Measurements from ENCODE around the gene LRP1B. TPM values are rescaled to one million over a fixed set of nuclear protein-coding genes. Genes with fewer than 3 reads are reported as not detected.
"Not testable (repeated sequence)": the region's sequence is repeated elsewhere in the genome, so short reads cannot be mapped to it uniquely, and the experiment has no call there.

LRP1B gene
- total RNA-seq, 1 donor from 2014 or later = 0.25 TPM

DNA sequence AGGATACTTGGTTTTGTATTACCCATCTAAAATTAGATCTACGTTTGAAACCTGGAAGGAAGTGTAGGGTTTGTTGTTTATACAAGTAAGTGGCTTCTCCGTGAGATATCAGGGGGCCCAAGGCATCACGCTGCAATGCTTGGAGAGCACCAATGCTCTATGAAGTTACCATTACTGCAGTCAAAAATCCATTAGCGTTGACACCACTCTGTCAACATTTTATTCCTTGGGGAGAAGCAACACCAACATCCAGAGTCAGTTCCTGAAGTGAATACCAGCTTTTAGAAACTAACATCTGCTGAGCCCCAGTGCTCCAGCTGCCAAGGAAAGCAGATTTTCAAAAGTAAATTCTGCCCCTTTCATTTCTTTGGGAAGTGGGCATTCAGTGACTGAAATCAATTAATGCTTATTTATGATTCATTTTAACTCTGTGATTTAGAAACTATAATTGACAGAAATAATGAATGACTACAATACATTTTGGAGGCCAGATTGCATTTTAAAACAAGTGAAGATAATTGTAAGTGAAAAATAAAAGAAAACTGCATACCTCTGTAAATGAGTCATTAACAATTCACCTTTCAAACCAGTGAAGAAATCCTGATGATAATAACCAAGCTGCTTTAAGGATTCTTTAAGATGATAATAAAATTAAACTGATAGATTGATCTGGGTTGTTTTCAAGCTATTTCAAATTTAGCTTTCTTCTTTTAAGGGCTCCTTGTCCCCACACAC lies 30.5 kb downstream of the LRP1B start:
- TF ChIP-seq, protein P1, sequence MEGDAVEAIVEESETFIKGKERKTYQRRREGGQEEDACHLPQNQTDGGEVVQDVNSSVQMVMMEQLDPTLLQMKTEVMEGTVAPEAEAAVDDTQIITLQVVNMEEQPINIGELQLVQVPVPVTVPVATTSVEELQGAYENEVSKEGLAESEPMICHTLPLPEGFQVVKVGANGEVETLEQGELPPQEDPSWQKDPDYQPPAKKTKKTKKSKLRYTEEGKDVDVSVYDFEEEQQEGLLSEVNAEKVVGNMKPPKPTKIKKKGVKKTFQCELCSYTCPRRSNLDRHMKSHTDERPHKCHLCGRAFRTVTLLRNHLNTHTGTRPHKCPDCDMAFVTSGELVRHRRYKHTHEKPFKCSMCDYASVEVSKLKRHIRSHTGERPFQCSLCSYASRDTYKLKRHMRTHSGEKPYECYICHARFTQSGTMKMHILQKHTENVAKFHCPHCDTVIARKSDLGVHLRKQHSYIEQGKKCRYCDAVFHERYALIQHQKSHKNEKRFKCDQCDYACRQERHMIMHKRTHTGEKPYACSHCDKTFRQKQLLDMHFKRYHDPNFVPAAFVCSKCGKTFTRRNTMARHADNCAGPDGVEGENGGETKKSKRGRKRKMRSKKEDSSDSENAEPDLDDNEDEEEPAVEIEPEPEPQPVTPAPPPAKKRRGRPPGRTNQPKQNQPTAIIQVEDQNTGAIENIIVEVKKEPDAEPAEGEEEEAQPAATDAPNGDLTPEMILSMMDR (IDR thresholded peaks at IDR 0.05) = no peak
- no peaks in the 10 kb centered on the region for H3K9me3 Mint-ChIP-seq (ENCODE audit: low read depth)
- H3K27ac Mint-ChIP-seq (ENCODE audit: unreplicated experiment) = no peak overlapping the region
- no peak overlapping the region for H3K4me3 Mint-ChIP-seq (ENCODE audit: unreplicated experiment)
- H3K36me3 Mint-ChIP-seq (ENCODE audit: low read depth) = no peaks in the 10 kb centered on the region
- no peaks in the 10 kb centered on the region for H3K27me3 Mint-ChIP-seq (ENCODE audit: low read depth)
- no peaks in the 10 kb centered on the region for H3K4me1 Mint-ChIP-seq (ENCODE audit: low read depth)
- no peak for DNase-seq (ENCODE audit: low spot score)

DNA sequence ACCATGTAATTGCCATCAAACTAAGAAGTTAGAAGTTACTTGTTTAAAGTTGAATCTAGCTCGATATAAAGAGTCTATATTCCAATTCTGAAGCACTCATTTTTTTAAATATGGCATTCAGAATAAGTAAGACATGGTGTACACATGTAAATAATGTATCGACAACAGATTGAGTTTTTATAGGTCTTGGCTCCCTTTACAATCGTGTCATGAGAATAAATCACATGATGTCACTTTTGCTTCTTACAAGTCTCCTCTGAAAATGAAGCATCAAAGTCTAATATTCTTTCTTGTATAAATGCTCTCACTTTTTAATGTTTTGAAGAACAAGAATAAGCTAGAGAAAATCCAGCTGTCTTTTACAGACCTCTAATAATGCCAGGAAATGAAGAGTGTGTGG lies 33.1 kb downstream of the LRP1B start:
- no peak overlapping the region for H3K4me3 Mint-ChIP-seq (ENCODE audit: unreplicated experiment)
- no peaks in the 10 kb centered on the region for H3K4me1 Mint-ChIP-seq (ENCODE audit: low read depth)
- H3K27ac Mint-ChIP-seq (ENCODE audit: unreplicated experiment) = no peak overlapping the region
- H3K9me3 Mint-ChIP-seq (ENCODE audit: low read depth) = no peaks in the 10 kb centered on the region
- DNase-seq (ENCODE audit: low spot score) = no peak
- TF ChIP-seq, protein P1 (IDR thresholded peaks at IDR 0.05) = no peak
- no peaks in the 10 kb centered on the region for H3K36me3 Mint-ChIP-seq (ENCODE audit: low read depth)
- H3K27me3 Mint-ChIP-seq (ENCODE audit: low read depth) = no peaks in the 10 kb centered on the region

DNA sequence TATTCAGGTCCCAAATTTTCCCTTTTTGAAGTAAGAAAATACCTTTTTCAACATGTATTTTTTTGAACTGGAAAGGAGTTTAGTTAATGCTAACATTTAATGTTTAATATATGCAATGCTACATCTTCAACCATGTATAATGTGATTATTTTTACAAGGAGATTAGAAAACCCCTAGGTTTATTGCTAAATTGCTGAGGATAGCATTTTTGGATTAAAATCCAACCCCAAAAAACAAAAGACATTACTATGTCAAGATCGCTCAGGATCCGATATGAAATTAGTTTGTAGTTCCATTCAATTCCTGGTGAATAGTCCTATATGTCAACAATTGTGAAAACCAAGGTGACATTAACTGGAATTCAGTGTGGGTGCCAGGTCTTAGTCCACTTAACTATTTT lies 35.2 kb downstream of the LRP1B start:
- Mint-ChIP-seq H3K4me1 (ENCODE audit: low read depth) (no peaks in the 10 kb centered on the region), H3K4me3 (ENCODE audit: unreplicated experiment) (no peak overlapping the region), H3K36me3 (ENCODE audit: low read depth) (peaks cover 2% of the 10 kb centered on the region), H3K9me3 (ENCODE audit: low read depth) (peaks cover 5% of the 10 kb centered on the region), H3K27ac (ENCODE audit: unreplicated experiment) (no peak overlapping the region), H3K27me3 (ENCODE audit: low read depth) (no peaks in the 10 kb centered on the region)
- TF ChIP-seq, protein P1 (IDR thresholded peaks at IDR 0.05) = no peak
- no peak for DNase-seq (ENCODE audit: low spot score)

DNA sequence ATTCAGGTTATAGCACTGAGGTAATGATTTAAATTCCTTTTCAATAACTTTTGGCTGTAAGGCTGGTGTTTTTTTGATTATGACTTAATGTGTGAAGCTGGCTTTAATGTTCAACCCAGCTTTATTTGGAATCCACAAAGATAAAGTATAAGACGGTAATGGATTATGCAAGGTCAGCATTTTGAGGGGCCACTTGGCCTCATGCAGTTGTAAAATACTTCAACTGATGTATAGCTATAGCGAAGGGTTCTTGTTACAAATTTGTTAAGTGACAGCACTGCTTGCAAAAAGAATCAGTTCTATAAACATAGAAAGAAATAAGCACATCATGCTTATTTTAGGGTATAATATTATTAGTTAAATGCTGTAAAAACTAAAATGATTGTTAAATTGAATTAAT lies 36.6 kb downstream of the LRP1B start:
- H3K27me3 Mint-ChIP-seq (ENCODE audit: low read depth) = peaks cover 1% of the 10 kb centered on the region
- TF ChIP-seq, protein P1 (IDR thresholded peaks at IDR 0.05) = no peak
- peaks cover 5% of the 10 kb centered on the region for H3K9me3 Mint-ChIP-seq (ENCODE audit: low read depth)
- H3K27ac Mint-ChIP-seq (ENCODE audit: unreplicated experiment) = no peak overlapping the region
- no peak overlapping the region for H3K4me3 Mint-ChIP-seq (ENCODE audit: unreplicated experiment)
- no peak for DNase-seq (ENCODE audit: low spot score)
- peaks cover 2% of the 10 kb centered on the region for H3K36me3 Mint-ChIP-seq (ENCODE audit: low read depth)
- H3K4me1 Mint-ChIP-seq (ENCODE audit: low read depth) = no peaks in the 10 kb centered on the region

DNA sequence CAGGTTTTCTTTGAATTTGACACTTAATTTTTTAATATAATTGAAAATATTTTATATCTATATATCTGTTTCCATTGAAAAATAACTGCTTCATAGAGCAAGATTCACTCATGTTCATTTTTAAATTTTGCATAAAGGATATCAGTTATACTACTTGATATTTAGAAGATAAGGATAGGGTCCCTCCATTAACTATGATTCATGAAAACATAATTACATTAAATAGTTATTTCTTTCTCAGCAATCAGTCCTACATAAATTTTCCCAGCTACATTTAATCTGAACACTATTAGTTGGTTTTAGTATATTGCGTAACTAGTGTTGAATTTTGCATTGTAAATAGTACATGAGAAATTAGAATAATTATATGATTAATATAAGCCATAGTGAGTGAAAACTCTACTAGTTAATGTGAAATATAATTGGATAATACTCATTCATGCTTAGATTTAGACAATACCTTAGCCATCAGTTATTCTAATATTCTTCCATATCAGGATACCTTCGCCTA lies 42.7 kb downstream of the LRP1B start:
- H3K36me3 Mint-ChIP-seq (ENCODE audit: low read depth) = peaks cover 2% of the 10 kb centered on the region
- peaks cover 1% of the 10 kb centered on the region for H3K27me3 Mint-ChIP-seq (ENCODE audit: low read depth)
- TF ChIP-seq, protein P1 (IDR thresholded peaks at IDR 0.05) = no peak
- no peak overlapping the region for H3K27ac Mint-ChIP-seq (ENCODE audit: unreplicated experiment)
- H3K9me3 Mint-ChIP-seq (ENCODE audit: low read depth) = peaks cover 5% of the 10 kb centered on the region
- H3K4me1 Mint-ChIP-seq (ENCODE audit: low read depth) = no peaks in the 10 kb centered on the region
- H3K4me3 Mint-ChIP-seq (ENCODE audit: unreplicated experiment) = no peak overlapping the region
- DNase-seq (ENCODE audit: low spot score) = no peak

DNA sequence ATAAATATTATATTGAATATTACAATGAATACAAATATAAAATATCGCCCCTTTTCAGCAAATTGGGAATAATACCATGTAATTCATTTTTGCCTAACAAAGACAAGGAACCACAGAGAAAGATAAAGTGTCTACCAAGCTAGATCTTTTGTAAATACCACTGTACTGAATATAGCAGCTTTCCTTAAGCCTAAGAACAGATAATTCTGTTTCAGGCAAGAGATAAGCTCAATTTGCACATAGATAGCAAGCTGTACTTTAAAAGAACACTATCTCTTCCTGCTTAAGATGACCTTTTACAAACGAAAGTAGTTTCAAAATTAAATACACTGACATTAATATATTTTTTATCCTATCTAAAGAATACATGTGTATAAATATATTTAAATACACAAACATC lies 43.2 kb downstream of the LRP1B start:
- not testable (repeated sequence) for H3K36me3 Mint-ChIP-seq (ENCODE audit: low read depth); H3K9me3 Mint-ChIP-seq (ENCODE audit: low read depth); DNase-seq (ENCODE audit: low spot score); H3K27me3 Mint-ChIP-seq (ENCODE audit: low read depth); H3K4me3 Mint-ChIP-seq (ENCODE audit: unreplicated experiment); H3K4me1 Mint-ChIP-seq (ENCODE audit: low read depth); H3K27ac Mint-ChIP-seq (ENCODE audit: unreplicated experiment)
